HFF-Myc (cell line): ENCODE data around the gene KCNK10.

Source experiments
- DNase-seq: peaks from one replicate; pipeline ENCODE4 v3.0.0-alpha.2; 2011; ENCODE audit warnings: low read depth; ENCODE audit errors: extremely low read depth
- H3K4me3 ChIP-seq: replicated peaks from 2 replicates; pipeline ENCODE4 v1.5.1; 2011; ENCODE audit warnings: low read depth, mild to moderate bottlenecking, control low read depth, low read length
- CTCF ChIP-seq: IDR thresholded peaks from 2 replicates; pipeline ENCODE4 v1.5.1; 2012; ENCODE audit warnings: mild to moderate bottlenecking, low read depth, low read length, control low read depth; ENCODE audit errors: missing control alignments

KCNK10 gene

GRCh38 chr14:88225721-88226120 lies 97.3 kb downstream of the KCNK10 start:
- no peak for DNase-seq
- TF ChIP-seq CTCF = no peak
- no peak overlapping the region for H3K4me3 ChIP-seq

- DNase-seq = no peak
- no peak overlapping the region for H3K4me3 ChIP-seq
- TF ChIP-seq CTCF = no peak
Observed at GRCh38 chr14:88218119-88218915, 104.8 kb downstream of the KCNK10 start.

GRCh38 chr14:88212691-88213090 lies 110.4 kb downstream of the KCNK10 start:
- DNase-seq = no peak
- H3K4me3 ChIP-seq = no peak overlapping the region
- TF ChIP-seq CTCF = no peak

GRCh38 chr14:88210426-88210825 lies 112.6 kb downstream of the KCNK10 start:
- DNase-seq = no peak
- TF ChIP-seq CTCF = no peak

GRCh38 chr14:88209273-88209672 lies 113.8 kb downstream of the KCNK10 start:
- no peak overlapping the region for H3K4me3 ChIP-seq
- no peak for DNase-seq
- TF ChIP-seq CTCF = no peak

More at GRCh38 chr14:88210426-88210825, 112.6 kb downstream of the KCNK10 start:
- H3K4me3 ChIP-seq = no peak overlapping the region

- DNase-seq = no peak
- no peak for TF ChIP-seq CTCF
- H3K4me3 ChIP-seq = no peak overlapping the region
Observed at GRCh38 chr14:88208858-88209257, 114.2 kb downstream of the KCNK10 start.
